ENCODE data around the gene STK32C. TPM values are rescaled to one million over a fixed set of nuclear protein-coding genes. Genes with fewer than 3 reads are reported as not detected.
A peak's percentile ranks its signal among the peaks of the same experiment; 100 is the strongest.

The STK32C gene
- polyA plus RNA-seq, 1 donor from 2014 or later: 23.2 TPM

DNA sequence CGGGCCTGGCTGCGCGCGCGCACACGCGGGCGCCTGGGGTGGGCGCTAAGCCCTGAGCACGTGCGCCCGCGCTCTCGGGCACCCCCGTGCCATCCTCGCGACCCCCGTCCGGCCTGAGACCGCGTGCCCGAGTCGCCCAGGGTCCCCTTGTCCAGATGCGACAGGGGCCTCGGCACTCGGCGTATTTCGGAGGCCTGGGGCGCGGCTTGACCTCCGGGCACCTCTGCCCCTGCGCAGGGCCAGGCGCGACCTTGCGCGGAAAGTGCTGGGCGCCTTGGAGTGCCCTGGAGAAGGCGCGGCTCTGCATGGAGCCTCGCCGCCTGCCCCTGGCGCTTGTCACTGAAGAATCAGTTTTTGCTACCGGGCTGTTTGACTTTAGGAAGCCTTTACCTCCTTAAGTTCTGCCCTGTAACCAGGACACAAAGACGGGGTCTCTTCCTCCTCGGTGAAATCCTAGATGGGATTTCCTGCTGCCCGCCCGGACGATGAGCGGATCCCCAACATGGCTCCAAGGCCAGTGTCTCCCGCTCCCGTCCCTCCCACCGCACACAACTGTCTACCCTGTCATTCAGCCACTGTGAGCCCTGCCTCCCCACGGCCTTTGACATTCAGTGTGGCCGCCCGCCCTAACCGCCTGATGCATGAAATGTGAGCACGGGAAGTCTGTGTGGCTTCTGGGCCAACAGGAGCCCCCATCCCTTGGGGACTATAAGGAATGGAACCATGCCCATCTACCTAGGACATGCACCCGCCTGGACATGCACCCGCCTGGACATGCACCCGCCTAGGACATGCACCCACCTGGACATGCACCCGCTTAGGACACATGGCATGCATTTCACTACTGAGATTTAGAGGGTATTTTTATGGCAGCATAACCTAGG, 1.1 kb upstream of the STK32C start:
- TF ChIP-seq SMC3 (conservative IDR thresholded peaks at IDR 0.05; ENCODE audit: poor library complexity) (no peak), RAD21 (conservative IDR thresholded peaks at IDR 0.05) (no peak), EZH2 (IDR thresholded peaks at IDR 0.05; ENCODE audit: borderline replicate concordance, insufficient read depth, low read length, poor library complexity, severe bottlenecking) (no peak), TAF1 (IDR thresholded peaks at IDR 0.05; ENCODE audit: low read depth) (no peak)
- TF ChIP-seq, protein P1, sequence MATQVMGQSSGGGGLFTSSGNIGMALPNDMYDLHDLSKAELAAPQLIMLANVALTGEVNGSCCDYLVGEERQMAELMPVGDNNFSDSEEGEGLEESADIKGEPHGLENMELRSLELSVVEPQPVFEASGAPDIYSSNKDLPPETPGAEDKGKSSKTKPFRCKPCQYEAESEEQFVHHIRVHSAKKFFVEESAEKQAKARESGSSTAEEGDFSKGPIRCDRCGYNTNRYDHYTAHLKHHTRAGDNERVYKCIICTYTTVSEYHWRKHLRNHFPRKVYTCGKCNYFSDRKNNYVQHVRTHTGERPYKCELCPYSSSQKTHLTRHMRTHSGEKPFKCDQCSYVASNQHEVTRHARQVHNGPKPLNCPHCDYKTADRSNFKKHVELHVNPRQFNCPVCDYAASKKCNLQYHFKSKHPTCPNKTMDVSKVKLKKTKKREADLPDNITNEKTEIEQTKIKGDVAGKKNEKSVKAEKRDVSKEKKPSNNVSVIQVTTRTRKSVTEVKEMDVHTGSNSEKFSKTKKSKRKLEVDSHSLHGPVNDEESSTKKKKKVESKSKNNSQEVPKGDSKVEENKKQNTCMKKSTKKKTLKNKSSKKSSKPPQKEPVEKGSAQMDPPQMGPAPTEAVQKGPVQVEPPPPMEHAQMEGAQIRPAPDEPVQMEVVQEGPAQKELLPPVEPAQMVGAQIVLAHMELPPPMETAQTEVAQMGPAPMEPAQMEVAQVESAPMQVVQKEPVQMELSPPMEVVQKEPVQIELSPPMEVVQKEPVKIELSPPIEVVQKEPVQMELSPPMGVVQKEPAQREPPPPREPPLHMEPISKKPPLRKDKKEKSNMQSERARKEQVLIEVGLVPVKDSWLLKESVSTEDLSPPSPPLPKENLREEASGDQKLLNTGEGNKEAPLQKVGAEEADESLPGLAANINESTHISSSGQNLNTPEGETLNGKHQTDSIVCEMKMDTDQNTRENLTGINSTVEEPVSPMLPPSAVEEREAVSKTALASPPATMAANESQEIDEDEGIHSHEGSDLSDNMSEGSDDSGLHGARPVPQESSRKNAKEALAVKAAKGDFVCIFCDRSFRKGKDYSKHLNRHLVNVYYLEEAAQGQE (IDR thresholded peaks at IDR 0.05; ENCODE audit: borderline replicate concordance): no peak
- Histone ChIP-seq H3F3A (ENCODE audit: insufficient read depth, low read length, poor library complexity, severe bottlenecking) (no peaks in the 10 kb centered on the region), H3K9ac (ENCODE audit: low read length) (no peak overlapping the region), H3K9me2 (ENCODE audit: insufficient read depth, low read length) (no peaks in the 10 kb centered on the region), H3K27ac (ENCODE audit: low read length) (no peak overlapping the region), H3K4me2 (ENCODE audit: low read length) (no peak overlapping the region), H3K4me3 (ENCODE audit: low read length) (peak overlapping the region; percentile 74), H3K9me3 (ENCODE audit: low read length) (no peaks in the 10 kb centered on the region), H3K36me3 (ENCODE audit: insufficient read depth, low read length) (no peaks in the 10 kb centered on the region), H4K20me1 (ENCODE audit: insufficient read depth) (no peaks in the 10 kb centered on the region), H3K27me3 (ENCODE audit: insufficient read depth, low read depth, low read length) (peaks cover 8% of the 10 kb centered on the region), H2AFZ (ENCODE audit: low read depth, low read length) (no peak overlapping the region), H3K79me2 (replicated peaks; ENCODE audit: insufficient read depth, low read length) (no peaks in the 10 kb centered on the region)

- no peaks in the 10 kb centered on the region for H4K20me1 ChIP-seq (ENCODE audit: insufficient read depth)
- no peaks in the 10 kb centered on the region for H3F3A ChIP-seq (ENCODE audit: insufficient read depth, low read length, poor library complexity, severe bottlenecking)
- H2AFZ ChIP-seq (ENCODE audit: low read depth, low read length): no peak overlapping the region
- no peak overlapping the region for H3K27ac ChIP-seq (ENCODE audit: low read length)
- H3K27me3 ChIP-seq (ENCODE audit: insufficient read depth, low read depth, low read length): peaks cover 8% of the 10 kb centered on the region
- H3K79me2 ChIP-seq (replicated peaks; ENCODE audit: insufficient read depth, low read length): no peaks in the 10 kb centered on the region
- H3K9me3 ChIP-seq (ENCODE audit: low read length): no peaks in the 10 kb centered on the region
- H3K4me2 ChIP-seq (ENCODE audit: low read length): peak overlapping the region; percentile 44
- H3K9me2 ChIP-seq (ENCODE audit: insufficient read depth, low read length): no peaks in the 10 kb centered on the region
- H3K4me3 ChIP-seq (ENCODE audit: low read length): peak overlapping the region; percentile 74
- H3K9ac ChIP-seq (ENCODE audit: low read length): peak overlapping the region; percentile 47
- TF ChIP-seq EZH2 (IDR thresholded peaks at IDR 0.05; ENCODE audit: borderline replicate concordance, insufficient read depth, low read length, poor library complexity, severe bottlenecking) (no peak), POLR2AphosphoS5 (IDR thresholded peaks at IDR 0.05) (no peak), SMC3 (conservative IDR thresholded peaks at IDR 0.05; ENCODE audit: poor library complexity) (peak; percentile 34), RAD21 (conservative IDR thresholded peaks at IDR 0.05) (peak; percentile 25), EP300 (conservative IDR thresholded peaks at IDR 0.05; ENCODE audit: poor library complexity, severe bottlenecking) (no peak), MXI1 (conservative IDR thresholded peaks at IDR 0.05; ENCODE audit: poor library complexity, severe bottlenecking) (peak; percentile 75)
- TF ChIP-seq, protein P2, sequence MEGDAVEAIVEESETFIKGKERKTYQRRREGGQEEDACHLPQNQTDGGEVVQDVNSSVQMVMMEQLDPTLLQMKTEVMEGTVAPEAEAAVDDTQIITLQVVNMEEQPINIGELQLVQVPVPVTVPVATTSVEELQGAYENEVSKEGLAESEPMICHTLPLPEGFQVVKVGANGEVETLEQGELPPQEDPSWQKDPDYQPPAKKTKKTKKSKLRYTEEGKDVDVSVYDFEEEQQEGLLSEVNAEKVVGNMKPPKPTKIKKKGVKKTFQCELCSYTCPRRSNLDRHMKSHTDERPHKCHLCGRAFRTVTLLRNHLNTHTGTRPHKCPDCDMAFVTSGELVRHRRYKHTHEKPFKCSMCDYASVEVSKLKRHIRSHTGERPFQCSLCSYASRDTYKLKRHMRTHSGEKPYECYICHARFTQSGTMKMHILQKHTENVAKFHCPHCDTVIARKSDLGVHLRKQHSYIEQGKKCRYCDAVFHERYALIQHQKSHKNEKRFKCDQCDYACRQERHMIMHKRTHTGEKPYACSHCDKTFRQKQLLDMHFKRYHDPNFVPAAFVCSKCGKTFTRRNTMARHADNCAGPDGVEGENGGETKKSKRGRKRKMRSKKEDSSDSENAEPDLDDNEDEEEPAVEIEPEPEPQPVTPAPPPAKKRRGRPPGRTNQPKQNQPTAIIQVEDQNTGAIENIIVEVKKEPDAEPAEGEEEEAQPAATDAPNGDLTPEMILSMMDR (IDR thresholded peaks at IDR 0.05; ENCODE audit: poor library complexity, severe bottlenecking): no peak
- no peaks in the 10 kb centered on the region for H3K36me3 ChIP-seq (ENCODE audit: insufficient read depth, low read length)
Measured at GRCh38 chr10:132306864-132307751, 642 bp downstream of the STK32C start.

Measured in neural cell (in vitro differentiated cells).